NCI-H524 treated with DMSO at 0.1 percent for 48 hours (cell line): ENCODE measurements around the gene CLEC12A.

Source experiments
- DNase-seq: peaks from one replicate; lab custom pipeline; 2025; lab: John Stamatoyannopoulos, UW

Gene CLEC12A

DNA sequence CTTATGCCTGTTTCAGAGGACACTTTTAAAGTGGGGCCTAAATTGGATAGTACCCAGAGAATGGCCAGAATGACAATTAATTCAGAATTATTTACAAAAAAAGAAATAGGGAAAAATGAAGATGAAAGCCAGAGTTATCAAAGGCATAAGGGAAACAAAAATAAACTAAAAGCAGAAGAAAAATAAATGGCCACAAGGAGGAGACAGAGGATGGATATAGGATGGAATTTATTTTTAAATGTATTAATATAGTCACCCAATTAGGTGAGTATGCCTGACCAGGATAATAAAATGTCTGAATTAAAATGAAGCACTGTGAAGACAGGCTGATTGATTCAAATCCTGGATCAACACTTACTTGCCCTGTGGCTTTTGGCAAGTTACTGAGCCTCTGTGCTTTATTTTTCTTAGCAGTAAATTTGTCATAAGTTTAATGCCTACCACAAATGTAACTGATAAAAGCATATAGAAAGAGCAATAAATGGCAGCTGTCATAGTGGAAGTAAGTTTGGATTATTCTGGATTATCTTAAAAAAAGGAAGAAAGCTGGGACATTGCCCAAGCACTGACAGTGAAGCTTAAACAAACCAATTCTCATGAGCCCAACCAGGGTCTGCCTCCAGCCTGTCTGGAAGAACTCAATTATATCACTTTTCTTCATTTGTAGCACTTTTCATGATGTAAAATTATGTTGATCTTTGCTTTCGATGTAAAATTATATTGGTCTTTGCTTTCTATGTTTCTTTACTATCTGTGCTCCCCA lies 62.8 kb downstream of the CLEC12A start:
- no peak for DNase-seq
